ENCODE data around the gene COL2A1.

DNA sequence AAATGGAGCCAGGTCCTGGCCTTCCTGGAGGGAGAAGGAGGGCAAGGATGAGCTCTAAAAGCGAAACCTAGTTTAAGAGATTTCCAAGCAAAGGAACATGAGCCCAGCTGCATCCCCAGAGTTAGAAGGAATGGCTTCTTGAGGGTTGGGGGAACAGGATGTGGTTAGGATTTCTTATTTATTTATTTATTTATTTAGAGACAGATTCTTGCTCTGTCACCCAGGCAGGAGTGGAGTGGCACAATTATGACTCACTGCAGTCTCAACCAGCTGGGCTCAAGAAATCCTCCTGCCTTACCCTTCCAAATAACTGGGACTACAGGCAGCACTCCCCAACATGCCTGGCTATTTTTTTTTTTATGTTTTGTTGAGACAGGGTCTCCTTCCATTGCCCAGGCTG lies 66.2 kb downstream of the COL2A1 start:
- TF ChIP-seq, protein P1, sequence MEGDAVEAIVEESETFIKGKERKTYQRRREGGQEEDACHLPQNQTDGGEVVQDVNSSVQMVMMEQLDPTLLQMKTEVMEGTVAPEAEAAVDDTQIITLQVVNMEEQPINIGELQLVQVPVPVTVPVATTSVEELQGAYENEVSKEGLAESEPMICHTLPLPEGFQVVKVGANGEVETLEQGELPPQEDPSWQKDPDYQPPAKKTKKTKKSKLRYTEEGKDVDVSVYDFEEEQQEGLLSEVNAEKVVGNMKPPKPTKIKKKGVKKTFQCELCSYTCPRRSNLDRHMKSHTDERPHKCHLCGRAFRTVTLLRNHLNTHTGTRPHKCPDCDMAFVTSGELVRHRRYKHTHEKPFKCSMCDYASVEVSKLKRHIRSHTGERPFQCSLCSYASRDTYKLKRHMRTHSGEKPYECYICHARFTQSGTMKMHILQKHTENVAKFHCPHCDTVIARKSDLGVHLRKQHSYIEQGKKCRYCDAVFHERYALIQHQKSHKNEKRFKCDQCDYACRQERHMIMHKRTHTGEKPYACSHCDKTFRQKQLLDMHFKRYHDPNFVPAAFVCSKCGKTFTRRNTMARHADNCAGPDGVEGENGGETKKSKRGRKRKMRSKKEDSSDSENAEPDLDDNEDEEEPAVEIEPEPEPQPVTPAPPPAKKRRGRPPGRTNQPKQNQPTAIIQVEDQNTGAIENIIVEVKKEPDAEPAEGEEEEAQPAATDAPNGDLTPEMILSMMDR (conservative IDR thresholded peaks at IDR 0.05): no peak
- TF ChIP-seq EZH2 (IDR thresholded peaks at IDR 0.05; ENCODE audit: low read depth): no peak

Data from PC-9 (cell line).